NCI-H1048 (cell line): Measurements from ENCODE around the gene MACROD2.
"Not testable (repeated sequence)": the region's sequence is repeated elsewhere in the genome, so short reads cannot be mapped to it uniquely, and the experiment has no call there.

Experiments
- DNase-seq: peaks from one replicate; lab custom pipeline; 2025; lab: John Stamatoyannopoulos, UW

MACROD2 gene

DNA sequence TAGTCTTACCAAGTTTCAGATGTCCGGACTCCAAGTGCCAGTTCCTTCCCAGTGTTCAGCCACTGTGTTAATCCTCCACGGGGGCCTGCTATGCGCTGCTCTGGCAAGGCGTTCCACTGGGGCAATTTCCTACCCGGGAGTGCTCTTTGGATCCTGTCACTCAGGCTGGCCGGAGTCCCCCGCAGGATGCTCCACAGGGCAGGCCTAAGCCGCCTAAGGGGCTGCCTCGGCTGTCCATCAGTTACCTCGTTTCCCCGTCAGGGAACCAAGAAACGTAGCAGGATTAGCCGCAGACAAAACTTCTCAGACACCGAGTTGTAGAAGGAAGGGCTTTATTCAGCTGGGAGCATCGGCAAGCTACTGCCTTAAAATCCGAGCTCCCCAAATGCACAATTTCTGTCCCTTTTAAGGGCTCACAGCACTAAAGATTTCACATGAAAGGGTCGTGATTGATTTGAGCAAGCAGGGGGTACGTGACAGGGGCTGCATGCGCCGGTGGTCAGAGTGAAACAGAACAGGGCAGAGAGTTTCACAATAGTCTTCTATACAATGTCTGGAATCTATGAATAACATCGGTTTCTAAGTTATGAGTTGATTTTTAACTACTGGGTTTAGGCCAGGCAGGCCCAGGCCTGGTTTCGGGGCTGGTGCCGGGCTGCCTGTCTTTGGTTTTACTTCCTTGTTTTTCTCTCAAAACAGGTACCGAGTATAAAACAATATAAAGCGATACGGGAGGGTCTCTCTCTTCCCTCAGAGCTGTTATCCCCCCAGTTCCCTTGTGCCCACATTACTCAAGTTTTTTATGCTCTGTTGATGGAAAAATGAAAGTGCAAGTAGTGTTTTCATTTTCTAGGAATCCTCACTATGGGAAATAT lies 1990.4 kb downstream of the MACROD2 start:
- DNase-seq, result not testable (repeated sequence)

DNA sequence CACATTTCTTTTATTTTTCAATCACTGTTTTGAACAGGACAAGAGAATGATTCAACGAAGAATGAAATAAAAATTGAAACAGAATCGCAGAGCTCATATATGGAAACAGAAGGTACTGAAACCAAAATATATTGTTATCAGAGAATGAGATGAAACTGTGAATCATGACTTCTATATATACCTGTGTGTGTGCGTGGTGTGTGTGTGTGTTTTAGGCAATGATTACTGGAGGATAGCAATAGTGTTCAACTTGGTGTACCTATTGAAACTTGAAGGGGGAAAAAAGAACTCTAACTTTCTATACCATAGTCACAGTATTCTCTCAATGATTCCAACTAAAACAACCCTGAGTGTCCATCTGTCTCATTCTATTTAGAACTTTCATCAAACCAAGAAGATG lies 1991.4 kb downstream of the MACROD2 start:
- no peak for DNase-seq

DNA sequence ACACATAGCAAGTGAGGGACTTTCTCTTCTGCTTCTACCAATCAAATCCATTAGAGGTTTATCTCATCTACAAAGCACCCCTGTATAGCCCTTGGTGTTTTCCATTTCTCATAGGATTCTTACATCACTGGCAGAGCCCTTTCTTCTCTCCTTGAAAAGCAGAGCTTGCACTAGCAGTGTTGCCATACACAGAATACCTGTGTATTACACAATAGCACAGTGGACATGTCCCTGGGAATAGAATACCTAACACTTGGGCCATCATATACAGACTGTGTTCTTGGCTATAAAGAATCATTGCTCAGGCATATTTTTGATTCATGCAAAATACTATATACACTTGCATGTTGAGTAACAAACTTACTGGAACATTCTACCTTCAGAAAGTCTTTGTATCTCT lies 1996.0 kb downstream of the MACROD2 start:
- no peak for DNase-seq

DNA sequence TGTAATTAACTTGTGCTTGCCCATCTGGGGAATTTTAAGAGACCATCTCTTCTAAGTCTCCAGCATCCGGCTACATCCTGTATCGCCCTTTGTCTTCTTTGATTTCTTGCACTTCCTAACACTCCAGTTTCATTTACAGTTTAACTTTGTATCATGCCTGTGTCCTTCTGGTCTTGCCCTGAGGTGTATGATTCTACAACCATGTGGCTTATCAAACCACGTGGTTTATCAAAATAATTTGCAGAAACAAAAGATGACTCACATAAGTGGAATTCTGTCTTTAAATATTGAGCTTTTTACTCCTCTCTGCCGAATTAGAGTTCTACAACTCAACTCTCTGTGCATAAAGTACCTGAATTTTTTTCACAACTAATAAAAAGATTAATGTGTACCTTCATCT lies 1997.2 kb downstream of the MACROD2 start:
- no peak for DNase-seq

DNA sequence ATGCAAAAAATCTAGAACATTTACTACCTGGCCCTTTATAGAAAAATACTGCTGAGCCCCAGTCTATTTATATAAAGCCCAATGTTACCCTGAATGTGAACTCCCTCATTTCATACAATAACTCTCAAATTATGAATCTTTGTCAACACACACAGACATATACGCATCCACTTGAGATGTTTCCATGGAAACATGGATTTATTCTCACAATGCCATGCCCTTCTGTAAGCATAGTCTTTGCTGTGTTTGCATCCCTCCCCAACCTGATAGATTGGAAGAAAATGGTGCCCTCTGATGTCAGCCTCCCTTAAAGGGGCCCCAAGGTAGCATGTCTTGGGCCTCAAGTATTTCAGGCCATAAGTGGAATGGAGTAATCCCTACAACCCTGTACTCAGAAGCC lies 2004.8 kb downstream of the MACROD2 start:
- no peak for DNase-seq

DNA sequence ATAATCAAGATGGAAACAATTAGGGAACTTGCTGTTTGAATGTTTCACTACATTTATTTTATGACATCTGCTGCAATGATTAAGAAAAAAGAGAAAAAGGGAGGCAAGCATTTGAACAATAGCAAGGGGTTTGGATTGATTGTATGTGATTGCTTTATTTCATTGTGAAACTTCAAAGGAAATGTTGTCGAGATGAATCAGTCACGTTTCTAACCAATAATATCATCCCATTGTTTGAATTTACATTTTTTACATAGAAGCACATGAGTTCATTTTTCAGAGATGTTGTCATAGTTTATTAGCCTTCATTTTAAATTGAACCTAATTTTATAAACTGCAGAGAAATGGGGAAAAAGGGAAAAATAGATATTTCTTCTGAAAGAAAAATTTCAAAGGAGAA lies 2006.0 kb downstream of the MACROD2 start:
- no peak for DNase-seq

DNA sequence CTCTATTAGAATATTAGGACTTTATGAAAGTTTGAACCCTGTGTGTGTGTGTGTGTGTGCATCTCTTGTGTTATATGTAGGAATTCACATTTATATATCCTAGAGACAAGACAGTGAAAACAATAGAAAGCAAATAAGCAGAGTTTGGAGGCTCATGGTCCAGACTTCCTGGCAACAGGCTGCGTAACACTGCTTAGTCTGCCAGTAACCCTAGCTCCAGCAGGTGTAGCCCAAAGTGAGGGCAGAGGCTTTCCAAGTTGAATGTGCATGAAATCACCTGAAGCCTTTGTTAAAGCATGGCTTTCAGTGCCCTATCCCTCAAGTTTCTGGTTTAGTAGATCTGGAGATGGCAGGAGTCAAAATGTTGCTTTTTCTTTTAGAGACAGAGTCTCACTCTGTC lies 2008.0 kb downstream of the MACROD2 start:
- DNase-seq, result no peak

DNA sequence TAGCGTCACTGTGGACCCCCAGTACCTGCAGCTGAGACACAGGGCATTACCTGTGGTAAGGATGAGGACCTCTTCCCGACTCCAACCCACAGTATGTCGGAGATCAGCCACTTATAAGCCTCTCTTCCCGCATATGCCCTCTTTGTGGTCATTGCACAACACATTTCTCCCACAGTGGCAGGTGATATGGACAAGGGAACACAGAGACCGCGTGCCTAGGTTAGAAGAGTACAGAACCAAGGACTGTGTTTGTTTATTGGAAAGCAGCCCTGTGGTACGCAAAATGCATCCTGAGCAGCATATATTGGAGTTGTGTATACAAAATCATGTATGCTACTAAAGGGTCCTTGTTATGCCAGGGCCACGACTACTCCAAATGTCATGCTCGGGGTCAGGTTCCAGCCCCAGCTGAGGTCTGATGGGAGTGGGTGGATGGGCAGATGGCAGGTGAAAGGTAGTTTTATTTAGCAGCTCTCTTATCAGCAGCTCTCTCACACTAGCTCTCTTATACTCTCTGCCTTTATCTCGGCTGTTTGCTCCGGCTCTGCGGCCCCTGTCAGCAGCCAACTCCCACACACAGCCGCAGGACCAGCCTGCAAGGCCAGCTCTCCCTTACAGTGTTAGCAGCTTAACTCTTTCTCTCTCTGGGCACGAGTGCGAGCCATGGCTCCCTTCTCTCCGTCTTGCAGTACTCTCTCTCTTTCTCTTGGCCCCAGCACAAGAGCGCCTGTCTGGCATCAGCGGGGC lies 2009.0 kb downstream of the MACROD2 start:
- DNase-seq, result no peak

DNA sequence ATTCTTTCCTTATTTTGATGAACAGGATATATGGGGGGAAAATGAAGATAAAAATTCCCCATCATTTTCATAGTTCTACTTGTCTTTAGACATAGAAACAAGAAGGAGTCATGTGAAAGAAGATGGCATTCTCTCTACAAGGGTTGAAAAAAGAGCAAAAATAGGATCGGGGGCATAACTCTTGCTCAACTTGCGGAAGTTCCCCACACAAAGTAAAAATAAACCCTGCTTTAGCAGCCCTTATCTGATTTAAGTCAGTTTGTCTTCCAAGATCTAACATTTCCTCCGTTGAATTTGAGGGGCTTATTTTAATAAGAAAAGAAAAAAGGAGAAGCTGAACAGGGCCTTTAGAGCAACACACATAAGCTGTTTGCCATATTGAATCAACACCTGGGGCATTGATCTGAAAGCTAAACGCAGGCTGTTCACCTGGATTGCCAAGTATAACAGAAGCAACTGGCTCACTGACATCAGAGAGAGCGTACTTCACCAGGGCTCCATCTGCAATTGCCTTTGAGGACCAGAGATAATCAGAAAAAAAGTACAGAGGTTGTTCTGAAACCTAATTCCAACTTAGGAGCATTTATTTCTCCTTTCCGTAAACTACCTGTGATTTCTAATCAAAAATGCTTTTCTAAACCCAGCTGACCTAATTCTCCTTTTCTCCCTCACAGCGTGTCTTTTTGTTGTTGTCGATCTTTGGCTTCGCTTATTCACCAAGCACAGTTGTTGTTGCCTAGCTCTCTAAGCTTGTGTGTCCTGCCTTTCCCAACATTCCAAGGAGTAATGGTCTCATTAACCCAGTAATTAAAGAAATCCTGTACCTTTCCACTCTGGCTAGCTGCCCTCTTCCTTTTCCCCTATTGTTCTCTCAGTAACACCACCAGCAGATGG lies 2010.0 kb downstream of the MACROD2 start:
- no peak for DNase-seq

DNA sequence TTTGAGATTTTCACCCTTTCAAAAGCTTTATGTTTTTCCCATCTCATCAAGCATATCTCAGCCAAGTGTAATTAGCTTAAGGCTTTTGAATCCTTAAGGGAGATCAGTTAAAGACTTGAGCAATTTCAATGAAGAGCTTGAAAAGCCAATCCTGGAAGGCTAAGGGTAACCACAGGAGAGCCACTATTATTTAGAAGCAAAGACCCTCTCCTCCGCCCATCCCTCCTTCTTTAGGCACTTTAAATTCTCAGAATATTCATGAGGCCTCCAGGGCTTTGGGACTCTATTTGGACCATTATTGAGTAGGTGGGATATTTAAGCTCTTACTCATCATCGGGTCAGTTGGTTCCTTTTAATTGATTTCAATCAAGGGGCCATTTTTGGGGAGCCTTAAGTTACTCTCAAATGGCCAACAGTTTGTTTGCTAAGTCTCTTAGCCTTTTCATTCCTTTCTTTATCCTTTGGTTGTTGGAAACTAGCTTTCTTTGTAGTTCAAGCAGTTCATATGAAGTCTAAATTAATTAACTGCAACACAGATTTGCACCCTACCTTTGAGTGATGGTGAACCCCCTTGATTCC lies 2010.7 kb downstream of the MACROD2 start:
- no peak for DNase-seq

DNA sequence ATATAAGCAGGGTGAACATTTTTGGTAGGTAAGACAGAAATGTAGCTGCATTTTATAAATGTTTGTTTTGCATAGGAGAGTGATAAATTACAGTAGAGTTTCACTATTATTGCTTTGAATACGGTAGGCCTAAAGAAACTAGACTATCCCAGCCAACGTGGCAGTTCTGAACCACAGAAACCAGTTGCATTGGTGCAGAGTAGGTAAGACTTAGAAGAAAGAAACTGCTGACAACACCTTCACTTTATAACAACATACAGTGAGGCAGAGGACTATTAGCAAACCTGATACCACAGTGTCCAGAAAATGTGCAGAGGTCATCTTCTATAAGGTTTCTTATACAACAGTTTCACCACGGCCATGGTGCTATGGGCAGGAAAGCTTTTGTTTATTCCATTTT lies 2011.8 kb downstream of the MACROD2 start:
- DNase-seq, result no peak

DNA sequence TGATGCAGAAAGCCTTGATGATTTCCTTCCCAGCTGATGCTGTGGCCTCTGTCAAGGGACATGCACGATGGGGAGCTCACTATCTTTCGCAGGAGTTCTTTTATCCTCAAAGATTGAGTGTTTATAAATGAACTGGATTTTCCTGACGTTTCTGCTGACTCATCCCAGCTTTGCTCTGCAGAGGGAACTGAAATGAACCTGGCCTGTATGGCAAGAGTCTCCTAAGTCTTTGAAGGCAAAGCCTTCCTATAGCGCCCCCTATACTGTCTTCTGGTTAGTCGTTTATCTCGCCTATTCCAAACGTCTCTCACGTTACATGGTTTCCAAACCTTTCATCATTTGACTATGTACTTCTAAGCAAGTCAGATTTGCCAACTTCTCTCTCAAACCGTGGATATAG lies 2012.6 kb downstream of the MACROD2 start:
- DNase-seq, result no peak

DNA sequence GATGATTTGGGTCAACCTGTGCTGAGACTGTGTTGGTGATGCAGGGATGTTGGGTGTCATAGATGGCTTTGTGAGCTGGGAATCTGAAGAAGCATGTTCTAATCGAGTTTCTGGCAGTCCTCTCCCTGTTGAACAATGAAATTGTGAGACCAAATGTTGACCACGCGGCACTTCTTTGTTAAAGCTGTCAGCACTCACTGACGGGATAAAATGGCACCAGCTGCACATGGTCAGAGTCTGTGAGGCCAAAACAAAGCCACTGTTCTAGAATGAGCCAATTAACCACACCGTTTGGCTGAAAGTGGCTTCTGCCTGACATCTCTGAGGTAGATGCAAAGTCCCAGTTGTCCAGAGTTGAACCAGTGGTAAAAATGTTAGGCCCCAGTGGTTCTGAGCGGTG lies 2015.7 kb downstream of the MACROD2 start:
- no peak for DNase-seq

DNA sequence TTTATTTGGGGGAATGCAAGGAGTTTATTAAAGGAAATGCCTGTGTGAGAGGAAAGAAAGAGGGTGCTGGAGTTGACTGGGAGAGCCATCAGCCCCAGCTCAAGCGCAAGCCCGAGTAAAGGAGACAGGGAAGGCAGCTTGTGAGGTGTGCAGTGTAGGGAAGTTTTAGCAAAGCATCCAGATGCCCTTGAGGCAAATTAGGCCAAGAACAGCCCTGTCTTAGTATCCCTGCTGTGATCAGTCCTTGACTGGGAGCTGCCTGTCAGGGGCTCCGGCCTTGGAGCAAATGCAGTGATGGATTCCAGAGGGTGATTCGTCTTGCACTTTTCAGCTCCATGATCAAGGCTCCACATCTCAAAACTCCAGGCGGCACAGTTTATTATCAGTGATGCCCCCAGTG lies 2016.2 kb downstream of the MACROD2 start:
- DNase-seq, result no peak

DNA sequence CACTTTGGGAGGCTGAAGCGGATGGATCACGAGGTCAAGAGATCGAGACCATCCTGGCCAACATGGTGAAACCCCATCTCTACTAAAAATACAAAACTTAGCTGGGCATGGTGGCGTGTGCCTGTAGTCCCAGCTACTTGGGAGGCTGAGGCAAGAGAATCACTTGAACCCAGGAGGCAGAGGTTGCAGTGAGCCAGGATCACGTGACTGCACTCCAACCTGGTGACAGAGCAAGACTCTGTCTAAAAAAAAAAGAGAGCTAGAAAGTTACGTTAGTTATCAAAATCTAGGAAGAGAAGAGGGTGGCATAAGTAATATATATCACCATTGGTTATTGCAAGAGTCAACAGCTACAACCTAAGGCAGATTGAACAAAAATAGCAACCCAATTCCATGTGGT lies 2017.6 kb downstream of the MACROD2 start:
- DNase-seq, result not testable (repeated sequence)

DNA sequence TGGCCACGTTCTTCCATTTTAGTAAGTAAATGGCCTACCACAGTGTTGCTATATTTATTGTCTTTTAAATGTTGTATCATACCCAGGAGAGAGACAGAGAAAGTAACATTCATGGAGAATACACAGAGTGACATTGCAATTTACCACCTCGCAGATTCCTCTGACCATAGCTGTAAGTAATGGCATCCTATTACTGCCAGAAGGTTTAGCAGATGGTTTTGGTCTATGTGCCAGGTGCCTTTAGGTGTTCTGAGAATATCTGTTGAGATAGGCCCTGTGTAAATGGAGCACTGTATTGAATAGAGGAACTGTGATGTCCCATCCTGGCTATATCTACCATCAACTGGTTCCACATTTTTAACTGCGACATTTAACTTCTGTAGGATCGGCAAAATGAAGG lies 2018.3 kb downstream of the MACROD2 start:
- no peak for DNase-seq

DNA sequence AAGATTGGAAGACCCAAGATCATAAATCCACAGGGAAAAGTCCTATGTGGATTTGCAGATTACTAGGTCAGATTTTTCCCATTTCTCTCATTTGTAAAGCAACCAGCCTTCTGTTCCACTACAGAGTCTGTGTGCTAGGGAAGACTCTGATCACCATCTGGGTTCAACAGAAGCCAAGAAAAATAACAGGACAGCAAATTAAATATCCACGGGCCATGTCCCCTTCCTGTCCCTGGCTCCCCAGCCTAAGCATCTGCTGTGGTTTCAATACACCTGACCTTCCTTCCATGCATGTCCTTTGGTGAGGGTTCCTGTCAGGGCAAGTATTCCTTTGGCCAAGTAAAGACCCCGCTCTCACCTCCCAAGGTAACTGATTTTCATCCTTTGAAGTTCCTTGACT lies 2019.1 kb downstream of the MACROD2 start:
- DNase-seq, result no peak

DNA sequence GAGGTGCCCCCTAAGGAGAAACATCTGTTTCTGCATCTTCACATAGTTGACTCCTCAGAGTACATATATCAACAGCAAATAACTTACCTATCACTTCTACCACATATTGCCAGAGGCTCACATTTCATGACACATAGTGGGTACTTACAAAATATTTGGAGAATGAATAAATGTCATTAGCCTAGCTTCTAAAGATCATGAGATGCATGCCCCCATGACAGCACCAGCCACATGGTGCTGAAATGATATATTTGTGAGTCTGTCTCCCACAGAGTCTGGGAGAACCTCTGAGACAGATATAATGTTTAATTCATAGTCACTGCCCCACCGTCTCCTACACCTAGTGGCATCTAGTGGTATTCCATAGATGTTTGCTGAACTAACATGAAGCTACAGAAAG lies 2022.3 kb downstream of the MACROD2 start:
- no peak for DNase-seq

DNA sequence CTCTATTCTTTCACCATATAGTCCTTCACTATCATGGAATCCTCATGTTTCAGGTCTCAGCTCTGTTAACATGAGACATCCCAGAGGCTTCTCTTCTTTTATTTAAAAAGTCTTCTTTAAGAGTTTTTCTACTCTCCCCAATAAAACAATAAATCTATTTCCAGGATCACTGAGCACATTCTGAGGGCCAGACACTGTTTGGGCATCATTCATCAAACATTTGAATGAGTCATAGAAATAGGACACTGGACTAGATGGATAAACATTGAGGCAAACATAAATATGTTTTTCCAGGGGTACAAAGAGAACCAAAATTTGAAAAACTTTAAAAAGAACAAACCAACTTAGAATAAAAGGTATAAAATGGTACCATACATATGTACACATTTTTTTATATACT lies 2023.6 kb downstream of the MACROD2 start:
- DNase-seq, result no peak

DNA sequence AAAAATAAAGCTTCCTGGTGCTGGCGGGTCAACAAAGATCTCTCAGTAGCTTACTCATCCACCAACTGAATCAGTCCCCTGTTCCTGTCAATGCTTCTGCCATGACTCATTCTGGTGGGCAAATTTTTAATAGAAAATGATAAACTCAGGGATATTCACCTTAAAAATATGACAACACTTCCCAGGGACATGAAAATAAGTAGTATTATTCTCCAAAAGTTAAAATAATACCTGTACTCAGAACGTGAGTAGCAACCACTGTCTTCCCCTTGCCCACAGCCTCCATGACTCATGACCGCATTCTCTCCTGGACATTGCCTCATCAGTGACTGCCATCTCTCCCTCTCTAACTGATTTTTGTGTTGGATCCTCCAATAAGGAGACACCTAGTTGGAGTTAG lies 2025.7 kb downstream of the MACROD2 start:
- no peak for DNase-seq

DNA sequence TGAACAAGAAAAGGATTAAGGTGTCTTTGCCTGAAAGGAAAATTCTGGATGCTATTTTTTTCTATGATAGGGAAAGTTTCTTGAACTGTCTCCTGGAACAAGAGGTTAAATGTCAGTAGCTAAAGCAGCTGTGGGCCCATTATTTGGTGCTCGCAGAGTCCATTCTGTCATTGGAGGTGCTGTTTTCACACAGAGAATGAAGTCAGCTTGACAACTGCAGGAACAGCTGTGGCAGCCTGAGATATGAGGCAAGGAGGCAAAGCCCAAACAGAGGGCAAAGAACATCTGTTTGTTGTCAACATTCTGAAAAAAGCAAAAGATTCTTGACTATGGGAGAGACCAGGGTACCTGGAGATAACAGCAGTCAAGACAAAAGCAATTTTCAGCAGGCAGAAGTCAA lies 2029.8 kb downstream of the MACROD2 start:
- no peak for DNase-seq

DNA sequence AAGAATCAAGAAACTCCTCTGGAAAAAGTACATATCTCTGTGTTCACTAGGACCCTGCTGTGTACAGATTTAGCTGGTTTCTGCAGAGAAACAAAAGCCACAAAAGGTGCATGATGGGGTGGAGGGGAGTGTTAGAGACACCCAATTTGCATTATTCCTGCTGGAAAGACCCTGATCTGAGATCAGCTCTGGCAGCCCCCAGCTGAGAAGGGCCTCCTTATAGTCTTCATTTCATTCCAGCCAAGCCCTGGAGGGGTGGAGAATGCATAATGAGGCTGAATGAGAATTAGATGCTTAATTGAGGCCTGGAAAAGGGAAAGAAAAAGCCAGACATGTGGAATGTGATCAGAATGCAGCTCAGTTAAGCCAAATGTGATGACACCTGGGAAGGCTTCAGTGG lies 2032.4 kb downstream of the MACROD2 start:
- DNase-seq, result no peak
